CD4-positive, alpha-beta T cell treated with Interleukin-4 for 4 hours (primary cell): ENCODE data around the gene MZT1.

ENCODE experiments used
- DNase-seq: peaks from one replicate; pipeline ENCODE4 v3.0.0-alpha.2; 2020

MZT1 gene

DNA sequence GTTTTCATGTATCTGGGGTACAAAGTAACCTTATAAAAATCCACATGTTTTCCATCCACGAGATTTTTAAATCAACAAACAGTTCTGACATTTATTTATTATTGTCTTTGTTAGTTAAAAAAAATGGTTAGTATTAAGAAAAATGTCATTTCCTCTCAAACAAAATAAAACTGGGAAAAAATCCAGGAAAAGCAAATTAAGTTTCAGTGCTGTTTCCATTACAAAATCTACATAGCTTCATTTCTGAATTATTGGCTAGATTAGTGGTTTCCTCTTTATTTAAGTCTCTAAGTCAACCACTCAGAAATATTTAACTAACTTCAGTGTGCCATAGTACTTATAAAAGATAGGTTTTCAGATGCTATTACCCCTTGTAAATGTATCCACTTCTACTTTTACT is 49.1 kb downstream of the MZT1 start:
- DNase-seq = no peak

DNA sequence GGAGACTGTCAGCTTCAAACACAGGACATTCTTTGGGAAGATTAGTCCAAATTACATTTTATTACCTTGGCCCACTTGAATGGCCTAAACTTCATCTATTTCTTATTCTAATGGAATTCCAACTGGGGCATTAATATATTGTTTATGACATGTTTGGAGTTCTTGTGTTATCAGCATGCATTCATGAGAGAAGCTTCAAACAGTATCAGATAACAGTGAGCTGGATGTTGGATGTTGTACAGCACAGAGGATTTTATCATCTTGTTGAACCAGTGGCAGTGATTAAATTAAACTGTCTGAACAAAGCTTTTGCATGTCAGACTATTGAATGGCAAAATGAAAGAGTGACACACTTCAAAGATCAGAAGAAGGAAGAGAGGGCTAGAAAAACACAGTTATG is 50.0 kb downstream of the MZT1 start:
- no peak for DNase-seq

DNA sequence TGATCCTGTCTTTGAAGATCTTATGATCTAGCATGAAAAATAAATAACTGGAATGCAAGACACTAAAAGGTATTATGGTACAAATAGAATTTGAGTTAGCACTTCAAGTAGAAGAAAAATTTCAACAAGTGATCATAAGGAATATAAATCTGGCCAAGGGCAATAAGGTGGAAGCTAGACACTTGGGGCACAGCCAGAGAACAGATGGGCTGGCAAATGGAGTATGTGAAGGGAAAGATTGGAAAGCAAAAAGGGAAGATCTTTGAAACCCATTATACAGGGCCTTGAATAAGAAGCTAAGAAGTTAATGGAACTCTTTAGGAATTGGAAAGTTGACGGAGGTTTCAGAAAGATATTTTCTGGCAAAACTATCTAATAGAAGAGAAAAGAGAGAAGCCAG is 61.0 kb downstream of the MZT1 start:
- DNase-seq = no peak

DNA sequence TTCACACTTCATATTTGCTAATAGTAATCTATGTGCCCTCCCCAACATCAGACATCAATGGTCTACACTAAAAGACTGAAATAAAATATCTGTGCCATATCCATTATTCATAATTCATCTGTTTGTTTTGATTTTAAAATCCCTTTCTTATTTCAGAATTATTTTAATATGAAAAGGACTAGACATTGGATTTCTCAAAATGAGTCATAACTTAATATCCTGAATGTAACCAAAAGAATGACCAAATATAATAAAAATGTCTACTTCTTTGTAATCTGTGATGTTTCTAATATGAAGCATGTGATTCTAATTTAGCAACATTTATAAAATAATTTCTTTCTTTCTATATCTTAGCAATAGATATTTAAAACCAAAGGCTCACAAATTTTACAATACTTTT is 64.9 kb downstream of the MZT1 start:
- no peak for DNase-seq
